CD4-positive, alpha-beta T cell treated with Interleukin-21 for 1 hour (primary cell): ENCODE results near the gene LARP7.
"Not testable (repeated sequence)": the region's sequence is repeated elsewhere in the genome, so short reads cannot be mapped to it uniquely, and the experiment has no call there.

Source experiments
- DNase-seq: peaks from one replicate; pipeline ENCODE4 v3.0.0-alpha.2; 2020

Gene LARP7

DNA sequence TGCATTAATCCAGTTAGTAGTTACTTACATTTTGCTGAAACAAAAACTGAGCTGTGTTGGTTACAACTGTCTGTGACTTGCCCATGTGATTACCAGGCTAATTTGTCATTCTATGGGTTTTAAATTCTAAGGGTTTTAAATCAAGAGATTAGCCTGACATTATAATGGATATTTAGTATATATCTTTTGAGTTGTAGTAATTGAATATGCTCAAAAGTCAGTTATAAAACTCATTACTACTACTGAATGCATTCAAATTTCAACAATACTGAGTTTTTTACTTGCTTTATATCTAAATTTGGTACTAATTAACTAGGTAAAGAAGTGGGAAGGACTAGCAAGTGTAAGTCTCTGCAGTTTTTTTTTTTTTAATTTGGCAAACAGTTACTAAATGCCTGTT is 14.7 kb downstream of the LARP7 start:
- no peak for DNase-seq

DNA sequence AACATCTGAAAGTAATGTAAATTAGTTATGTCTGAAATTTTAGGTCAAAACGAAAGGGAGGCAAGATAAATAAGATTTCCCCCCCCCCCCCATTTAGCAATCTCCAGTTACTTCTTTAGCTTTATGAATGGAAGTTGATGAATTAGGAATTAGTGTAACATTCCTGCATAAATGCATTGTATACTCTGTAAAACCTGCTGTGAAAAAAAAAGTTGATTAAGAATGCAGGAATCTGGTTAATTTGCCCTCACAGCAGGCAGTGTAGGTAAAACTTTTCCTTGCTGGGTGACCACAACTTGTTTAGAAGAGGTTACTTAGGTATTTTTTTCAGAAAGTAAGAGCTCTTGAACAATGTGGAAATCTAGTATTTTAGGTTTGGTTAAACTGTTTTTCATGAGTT is 15.3 kb downstream of the LARP7 start:
- no peak for DNase-seq

DNA sequence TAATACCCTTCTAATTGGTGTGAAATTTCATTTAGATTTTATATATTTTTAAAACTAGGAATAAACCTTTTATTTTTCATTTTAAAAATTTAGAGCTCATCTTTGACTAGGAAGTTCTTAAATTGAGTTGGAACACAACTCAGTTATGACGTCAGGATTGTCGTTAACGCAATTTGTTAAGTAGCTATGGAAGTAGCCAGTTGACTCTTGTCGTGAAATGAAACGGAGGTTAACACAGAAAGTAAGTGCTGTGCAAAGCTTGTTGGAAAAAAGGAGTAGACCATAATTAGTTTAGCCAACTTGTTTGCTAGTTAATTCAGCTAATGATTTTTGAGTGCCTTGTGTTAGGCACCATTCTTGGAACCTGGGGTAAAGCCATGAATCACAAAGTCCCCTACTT is 18.3 kb downstream of the LARP7 start:
- no peak for DNase-seq

DNA sequence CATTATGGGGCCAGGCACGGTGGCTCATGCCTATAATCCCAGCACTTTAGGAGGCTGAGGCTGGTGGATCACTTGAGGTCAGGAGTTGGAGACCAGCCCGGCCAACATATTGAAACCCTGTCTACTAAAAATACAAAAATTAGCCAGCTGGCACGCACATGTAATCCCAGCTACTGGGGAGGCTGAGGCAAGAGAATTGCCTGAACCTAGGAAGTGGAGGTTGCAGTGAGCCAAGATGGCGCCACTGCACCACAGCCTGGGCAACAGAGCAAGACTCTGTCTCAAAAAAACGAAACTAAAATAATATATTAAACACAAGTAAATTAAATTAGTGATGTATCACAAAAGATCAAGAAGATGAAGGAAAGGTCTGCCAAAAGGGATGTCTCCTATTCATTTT is 19.2 kb downstream of the LARP7 start:
- DNase-seq, result not testable (repeated sequence)

DNA sequence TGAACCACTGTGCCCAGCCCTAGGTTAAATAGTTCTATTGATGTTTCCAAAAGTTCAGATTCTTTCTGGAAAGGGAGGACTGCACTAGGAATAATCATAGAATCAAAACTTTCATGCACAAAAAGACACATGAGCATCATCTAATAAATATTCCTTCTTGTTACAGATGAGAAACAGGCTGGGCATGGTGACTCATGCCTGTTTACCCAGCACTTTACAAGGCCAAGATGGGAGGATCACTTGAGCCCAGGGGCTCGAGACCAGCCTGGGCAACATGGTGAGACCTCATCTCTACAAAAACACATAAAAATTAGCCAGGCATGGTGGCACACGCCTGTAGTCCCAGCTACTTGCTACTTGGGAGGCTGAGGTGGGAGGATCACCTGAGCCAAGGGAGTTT is 27.7 kb downstream of the LARP7 start:
- no peak for DNase-seq

DNA sequence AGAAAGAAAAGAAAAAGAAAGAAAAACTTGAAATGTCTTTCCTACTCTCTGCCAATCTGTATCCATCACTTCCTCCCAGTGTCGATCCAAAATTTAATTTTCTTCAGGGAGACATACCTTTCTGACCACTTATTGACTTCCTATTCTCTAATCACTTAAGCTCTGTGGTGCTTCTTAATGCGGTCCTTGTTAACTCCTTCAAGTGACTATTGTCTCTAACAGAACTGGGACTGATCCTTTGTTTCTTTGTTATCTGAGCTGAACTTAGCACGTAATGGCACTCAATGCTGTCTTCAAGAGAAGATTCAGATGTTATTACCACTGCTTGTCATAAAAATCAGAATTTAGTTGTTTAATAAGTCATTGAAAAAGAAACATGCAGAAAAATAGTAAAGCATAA is 31.2 kb downstream of the LARP7 start:
- DNase-seq, result no peak

DNA sequence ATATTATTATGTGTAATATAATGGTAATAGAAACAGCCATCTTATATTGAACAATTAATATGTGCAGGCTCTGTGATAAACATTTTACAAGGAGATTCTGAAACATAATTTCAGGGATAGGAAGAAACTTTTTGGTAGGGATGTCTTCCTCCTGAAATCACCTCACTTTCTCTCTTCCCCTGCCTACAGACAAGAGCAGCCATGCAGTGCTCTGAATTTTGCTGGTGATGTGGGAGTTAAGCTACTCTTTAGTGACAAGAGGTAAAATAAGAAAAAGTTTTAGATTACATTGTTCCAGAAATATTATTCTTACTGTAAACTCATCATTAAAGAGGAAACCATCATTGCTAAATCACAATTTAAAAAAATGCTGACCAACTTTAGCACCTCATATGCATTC is 36.1 kb downstream of the LARP7 start:
- DNase-seq, result no peak

DNA sequence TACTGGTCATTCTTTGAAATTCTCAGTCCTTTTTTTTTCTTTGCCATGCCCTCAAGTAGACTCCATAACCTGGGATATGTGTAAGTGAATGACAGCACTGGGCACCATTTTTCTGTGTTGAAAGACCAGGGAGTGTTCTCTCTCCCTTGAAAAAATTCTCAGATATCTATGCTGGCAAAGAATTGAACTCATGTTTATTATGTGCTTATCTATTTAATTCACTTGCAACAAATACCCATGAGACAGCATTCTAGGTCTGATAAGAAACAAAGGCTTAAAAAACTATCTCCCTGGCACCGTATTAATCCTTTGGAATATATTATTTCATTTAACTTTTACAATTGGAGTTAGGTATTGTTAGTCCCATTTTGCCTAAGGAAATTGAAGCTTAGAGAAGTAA is 36.7 kb downstream of the LARP7 start:
- DNase-seq, result no peak

DNA sequence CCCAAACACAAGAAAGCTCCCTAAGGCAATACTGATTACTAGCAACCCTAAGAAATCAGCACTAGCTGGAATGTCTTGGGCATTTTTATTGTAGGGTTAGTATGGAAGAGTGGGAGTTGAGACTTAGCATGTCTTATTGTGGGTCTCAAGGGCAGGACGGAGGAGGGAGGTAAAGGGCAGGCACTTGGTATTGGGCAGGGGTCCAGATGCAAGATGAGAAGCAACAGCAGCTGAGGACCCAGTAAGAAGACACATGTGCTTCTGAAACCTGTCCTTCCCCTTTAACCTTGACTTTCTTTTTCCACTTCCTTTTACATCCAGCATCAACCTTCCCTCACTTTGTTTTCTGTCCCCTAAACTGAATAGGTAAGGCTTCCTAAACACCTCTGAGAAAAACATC is 37.4 kb downstream of the LARP7 start:
- DNase-seq, result no peak

DNA sequence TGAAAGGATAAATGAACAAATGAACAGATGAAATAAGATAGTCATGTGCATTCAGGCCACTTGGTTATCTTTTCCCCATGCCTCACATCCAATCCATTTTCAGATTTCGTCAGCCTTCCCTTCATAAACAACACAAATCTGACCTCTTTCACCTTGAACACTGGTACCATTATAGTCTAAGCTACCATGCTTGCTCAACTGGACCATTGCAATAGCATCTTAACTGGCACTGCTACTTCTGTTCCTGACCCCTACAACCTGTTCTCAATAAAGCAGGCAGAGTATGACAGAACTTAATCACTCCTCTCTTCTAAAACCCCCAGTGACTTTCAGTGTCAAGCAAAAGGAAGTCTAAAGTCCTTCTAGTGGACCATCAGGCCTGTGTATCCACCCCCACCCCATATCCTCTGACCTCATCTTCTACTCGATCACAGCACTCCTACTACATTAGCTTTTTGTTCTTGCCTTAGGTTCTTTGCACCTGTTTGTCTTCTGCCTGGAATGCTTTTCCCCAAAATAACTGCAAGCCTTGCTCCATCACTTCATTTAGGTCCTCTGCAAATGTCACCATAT is 40.7 kb downstream of the LARP7 start:
- no peak for DNase-seq

DNA sequence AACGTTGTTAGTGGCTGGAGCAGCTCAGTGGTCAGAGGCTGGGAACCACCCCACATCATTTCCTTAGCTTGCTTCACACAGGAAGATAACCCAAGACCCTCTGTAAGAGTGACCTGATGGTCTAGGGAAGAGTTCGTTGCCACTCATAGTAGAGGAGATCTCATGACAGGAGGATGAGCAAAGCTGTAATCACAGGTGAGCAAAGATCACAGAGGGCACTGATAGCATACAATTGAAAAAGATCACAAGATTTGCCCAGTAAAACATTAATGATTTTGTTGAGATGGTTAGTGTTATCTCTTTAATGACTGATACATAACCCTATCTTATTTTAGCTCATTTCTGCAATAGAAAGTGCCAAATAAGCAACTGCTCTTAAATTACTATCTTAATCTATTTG is 44.1 kb downstream of the LARP7 start:
- DNase-seq, result no peak

DNA sequence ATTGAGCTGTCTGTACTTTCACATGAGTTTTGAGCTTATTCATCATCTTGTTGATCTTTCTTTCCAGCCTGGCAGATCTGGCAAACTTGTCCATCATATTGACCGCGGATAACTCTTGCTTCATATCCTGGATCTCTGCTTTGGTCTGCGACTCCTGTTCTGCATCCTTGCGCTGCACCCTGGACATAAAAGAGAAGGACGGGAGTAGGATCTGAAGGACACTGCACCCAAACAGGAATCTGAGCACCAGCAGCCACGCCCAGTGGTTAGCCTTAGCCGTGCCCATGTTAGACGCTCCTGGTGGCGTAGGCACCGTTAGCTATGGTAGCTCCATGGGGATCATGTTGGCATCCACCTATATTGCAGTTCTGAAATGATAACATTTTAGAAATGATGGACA is 56.6 kb downstream of the LARP7 start:
- DNase-seq, result no peak

DNA sequence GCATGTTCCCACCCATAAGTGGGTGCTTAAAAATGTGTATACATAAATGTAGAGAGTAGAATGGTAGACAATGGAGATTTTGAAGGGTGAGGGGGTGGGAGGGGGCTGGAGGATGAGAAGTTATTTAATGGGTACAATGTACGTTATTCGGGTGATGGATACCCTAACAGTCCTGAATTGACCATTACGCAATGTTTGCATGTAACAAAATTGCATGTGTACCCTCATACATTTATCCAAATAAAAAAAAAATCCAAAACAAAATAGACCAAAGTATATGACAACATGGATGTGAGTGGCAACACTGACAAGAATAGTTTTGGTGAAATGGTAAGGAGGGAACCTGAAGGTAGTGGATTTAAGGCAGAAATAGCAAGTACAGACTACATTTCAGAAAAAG is 63.7 kb downstream of the LARP7 start:
- no peak for DNase-seq

DNA sequence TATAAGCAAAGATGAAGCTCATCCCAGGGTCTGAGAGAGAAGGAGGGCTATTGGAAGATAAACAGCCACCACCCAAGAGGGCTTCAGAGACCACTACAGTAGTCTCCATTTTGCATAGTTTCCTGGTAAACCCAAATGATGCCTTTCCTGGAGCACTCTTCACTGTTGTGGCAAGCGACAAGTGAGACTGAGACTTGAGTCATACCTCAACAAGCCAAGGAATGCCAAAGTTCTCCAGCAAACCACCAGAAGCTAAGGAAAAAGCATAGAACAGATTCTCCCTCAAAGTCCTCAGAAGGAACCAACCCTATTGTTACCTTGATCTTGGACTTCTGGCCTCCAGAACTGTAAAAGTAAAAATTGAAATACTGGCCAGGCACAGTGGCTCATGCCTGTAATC is 65.9 kb downstream of the LARP7 start:
- DNase-seq, result no peak

DNA sequence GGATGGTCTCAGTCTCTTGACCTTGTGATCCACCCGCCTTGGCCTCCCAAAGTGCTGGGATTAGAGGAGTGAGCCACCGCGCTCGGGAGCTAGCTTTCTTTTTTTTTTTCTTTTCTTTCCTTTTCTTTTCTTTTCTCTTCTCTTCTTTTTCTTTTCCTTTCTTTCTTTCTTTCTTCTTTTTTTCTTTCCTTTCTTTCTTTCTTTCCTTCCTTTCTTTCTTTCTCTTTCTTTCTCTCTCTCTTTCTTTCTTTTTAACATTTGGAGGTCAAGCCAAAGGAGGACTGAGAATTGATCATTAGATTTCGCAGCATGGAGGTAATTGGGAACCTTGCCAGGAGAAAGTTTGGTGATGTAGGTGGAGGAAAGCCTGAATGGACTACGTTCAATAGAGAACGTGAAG is 67.4 kb downstream of the LARP7 start:
- no peak for DNase-seq

DNA sequence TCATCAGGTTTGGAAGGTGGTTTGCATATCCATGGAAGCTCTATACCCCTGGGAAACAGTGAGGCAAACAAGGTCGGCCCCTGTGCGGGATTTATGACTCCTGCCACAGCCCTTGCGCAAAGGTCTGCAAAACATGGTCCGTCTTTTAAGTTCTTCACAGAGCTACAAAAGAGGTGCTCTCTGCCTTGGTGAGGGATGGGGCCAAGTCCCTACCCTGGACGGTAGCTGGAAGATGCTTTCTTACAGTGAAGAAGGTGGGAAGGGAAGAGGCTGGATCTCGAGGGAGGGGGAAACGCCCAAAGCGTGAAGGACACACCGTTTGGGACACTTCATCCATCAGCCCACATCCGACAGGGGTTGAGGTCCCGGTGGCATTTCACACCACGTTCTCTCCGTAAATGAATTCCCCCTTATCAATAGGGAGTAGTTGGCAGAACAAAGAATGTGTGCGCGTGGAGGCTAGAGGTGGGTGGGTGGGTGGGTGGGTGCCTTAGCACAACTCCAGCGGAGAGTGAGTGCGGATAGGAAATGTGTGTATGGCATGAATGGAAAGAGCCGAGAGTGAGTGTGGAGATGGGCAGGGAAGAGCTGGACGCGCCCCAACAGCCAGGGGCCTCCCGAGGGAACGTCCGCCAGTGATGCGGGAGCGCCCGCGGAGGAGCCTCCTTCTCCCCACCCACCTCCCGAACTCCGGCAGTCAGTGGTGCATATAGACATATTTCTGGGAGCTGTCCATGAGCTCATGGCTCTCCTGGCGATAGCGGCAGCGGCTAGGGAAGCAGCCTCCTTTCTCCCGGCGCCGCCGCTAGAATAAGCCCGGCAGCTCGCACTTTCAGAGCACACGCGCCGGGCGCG is 68.3 kb downstream of the LARP7 start:
- peak; percentile 4 for DNase-seq

DNA sequence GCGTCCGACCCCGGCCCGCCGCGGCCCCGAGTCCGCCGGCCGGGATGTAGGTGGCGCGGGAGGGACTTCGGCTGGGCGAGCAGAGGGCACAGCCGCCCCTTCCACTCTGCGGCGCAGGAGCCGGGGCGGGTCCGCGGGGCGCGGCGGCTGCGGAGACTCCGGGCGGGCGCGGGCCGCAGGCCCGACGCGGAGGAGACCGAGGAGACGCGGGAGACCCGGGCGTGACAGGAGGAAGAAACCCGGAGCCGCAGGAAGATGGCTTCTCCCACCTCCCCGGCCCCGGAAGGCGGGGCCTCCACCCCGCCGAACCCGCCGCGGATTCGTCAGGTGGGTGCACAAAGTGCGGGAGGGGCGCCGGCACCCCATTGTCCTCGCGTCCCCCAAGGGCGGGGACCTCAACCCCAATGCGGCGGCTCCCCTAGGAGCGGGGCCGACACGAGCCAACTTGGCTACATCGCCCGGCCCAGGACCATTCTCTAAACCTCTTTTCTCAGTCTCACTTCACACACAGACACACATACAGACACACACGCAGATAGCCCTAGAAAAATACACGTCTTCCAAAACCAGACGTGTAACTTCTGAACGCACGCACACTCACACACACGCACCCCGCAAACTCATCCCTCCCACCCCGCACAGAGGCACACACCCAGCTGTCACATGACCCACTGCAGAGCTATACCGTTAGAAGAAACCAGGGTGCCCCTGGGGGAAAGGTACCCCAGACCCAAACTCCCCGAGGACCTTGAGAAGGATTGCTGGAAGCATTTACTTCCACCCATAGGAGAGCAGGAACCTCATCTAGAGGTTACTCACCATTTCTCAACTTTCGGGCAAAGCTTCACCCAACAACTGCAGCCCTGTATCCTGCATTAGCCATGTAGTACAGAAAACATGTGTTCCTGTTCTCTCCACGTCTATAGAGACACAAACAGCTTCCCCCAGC is 69.2 kb downstream of the LARP7 start:
- DNase-seq, result peak; percentile 13

DNA sequence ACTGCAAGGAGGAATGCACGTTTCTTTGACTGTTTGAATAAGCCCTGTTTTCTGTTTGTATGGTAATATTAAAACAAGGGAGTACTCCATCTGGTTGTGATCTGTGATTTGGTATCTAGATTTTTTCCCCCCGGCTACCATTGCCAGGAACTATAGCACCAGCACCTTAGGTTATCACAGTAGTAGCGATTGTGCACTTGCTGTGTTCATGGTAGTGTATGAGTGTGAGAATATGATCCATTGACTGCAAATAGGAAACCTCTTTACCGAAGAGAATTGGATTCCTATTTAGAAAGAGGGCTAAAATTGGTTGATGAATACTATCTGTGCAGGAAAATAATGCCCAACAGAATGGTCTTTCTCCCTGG is 69.9 kb downstream of the LARP7 start:
- no peak for DNase-seq
